ENCODE data around the gene APMAP. TPM values are rescaled to one million over a fixed set of nuclear protein-coding genes. Genes with fewer than 3 reads are reported as not detected.

Gene APMAP
- total and polyA plus RNA-seq, 4 donors = 40.8 to 87.0 (median 62.9) TPM

GRCh38 chr20:24914388-24915241 is 77.9 kb downstream of the APMAP start:
- TF ChIP-seq CTCF (IDR thresholded peaks at IDR 0.05; ENCODE audit: control extremely low read depth, extremely low read depth) = no peak
- no peak overlapping the region for H3K27ac ChIP-seq (ENCODE audit: low read depth in 1 of 2, low read length in 1 of 2)
- H3K4me1 ChIP-seq (ENCODE audit: control insufficient read depth in 5 of 5, insufficient read depth in 5 of 5, low read length in 5 of 5) = peaks cover 0 to 12% (median 0%) of the 10 kb centered on the region in 5 donors
- DNase-seq (no peak), ATAC-seq (ENCODE audit: insufficient read depth, low FRiP score) (no peak)
- H3K9ac ChIP-seq (ENCODE audit: insufficient read depth in 1 of 2, low read length in 2 of 2) = no peak overlapping the region
- H3K27me3 ChIP-seq (ENCODE audit: control insufficient read depth in 3 of 3, insufficient read depth in 3 of 3, low read length in 2 of 3) = no peaks in the 10 kb centered on the region
- peaks cover 0 to 4% (median 0%) of the 10 kb centered on the region in 4 donors for H3K9me3 ChIP-seq (ENCODE audit: control insufficient read depth in 4 of 4, insufficient read depth in 3 of 4, low read length in 3 of 4)
- no peak overlapping the region for H3K4me3 ChIP-seq
- 80 to 81% methylated on average over 14 of the region's 14 CpGs for WGBS, 2 donors
- H3K36me3 ChIP-seq (ENCODE audit: control insufficient read depth in 4 of 4, insufficient read depth in 4 of 4, low read length in 4 of 4) = no peaks in the 10 kb centered on the region

GRCh38 chr20:24913076-24913628 is 79.4 kb downstream of the APMAP start:
- Histone ChIP-seq H3K4me1 (ENCODE audit: control insufficient read depth in 5 of 5, insufficient read depth in 5 of 5, low read length in 5 of 5) (peaks cover 0 to 4% (median 0%) of the 10 kb centered on the region in 5 donors), H3K9ac (ENCODE audit: insufficient read depth in 1 of 2, low read length in 2 of 2) (no peak overlapping the region), H3K27ac (ENCODE audit: low read depth in 1 of 2, low read length in 1 of 2) (no peak overlapping the region), H3K4me3 (no peak overlapping the region), H3K27me3 (ENCODE audit: control insufficient read depth in 3 of 3, insufficient read depth in 3 of 3, low read length in 2 of 3) (no peaks in the 10 kb centered on the region), H3K36me3 (ENCODE audit: control insufficient read depth in 4 of 4, insufficient read depth in 4 of 4, low read length in 4 of 4) (no peaks in the 10 kb centered on the region), H3K9me3 (ENCODE audit: control insufficient read depth in 4 of 4, insufficient read depth in 3 of 4, low read length in 3 of 4) (peaks cover 0 to 14% (median 2%) of the 10 kb centered on the region in 4 donors)
- ATAC-seq (ENCODE audit: insufficient read depth, low FRiP score) (no peak), DNase-seq (no peak)
- 92 to 97% methylated on average over 9 of the region's 9 CpGs for WGBS, 2 donors
- no peak for TF ChIP-seq CTCF (IDR thresholded peaks at IDR 0.05; ENCODE audit: control extremely low read depth, extremely low read depth)

Small RNA genes lying within 50 kb of the gene (small RNA-seq; reads per million reads assigned to genes)
- gene RNU6-1257P (ENCODE audit: low replicate concordance) = not detected

Other genes starting within 250 kb of the APMAP start
- gene CST7, start 43.5 kb downstream of the APMAP start, total RNA-seq = 1 to 10 TPM; 4.7 to 5.0 TPM
- gene CST7, start 43.5 kb downstream of the APMAP start, polyA plus RNA-seq = 100 to 1,000 TPM in 1 of 2 donors, 10 to 100 TPM in 1; 11.9 to 119 TPM
- 10 to 100 TPM; 33.6 to 38.9 TPM for gene ACSS1, start 65.4 kb upstream of the APMAP start, total RNA-seq
- 10 to 100 TPM; 15.8 to 20.3 TPM for gene ACSS1, start 65.4 kb upstream of the APMAP start, polyA plus RNA-seq
- not detected for gene VSX1, start 89.4 kb upstream of the APMAP start, total RNA-seq
- not detected for gene VSX1, start 89.4 kb upstream of the APMAP start, polyA plus RNA-seq
- 10 to 100 TPM; 33.8 to 78.8 TPM for gene ENTPD6, start 203.0 kb upstream of the APMAP start, total RNA-seq
- gene ENTPD6, start 203.0 kb upstream of the APMAP start, polyA plus RNA-seq = 10 to 100 TPM; 52.0 to 52.5 TPM

Data from lung (tissue), 13 donors.